H1 (cell line): Measurements from ENCODE around the gene MYLK. TPM values are rescaled to one million over a fixed set of nuclear protein-coding genes. Genes with fewer than 3 reads are reported as not detected.

ENCODE experiments used
- ASH2L ChIP-seq: fragments of 200-600, 300-600 bp; sonication (generic); IDR thresholded peaks from one replicate; pipeline ENCODE4 v1.7.1; 2017; ENCODE audit warnings: low read length
- CBX5 ChIP-seq: fragments of 300-800, 300-1000 bp; sonication (generic); IDR thresholded peaks from 2 replicates; pipeline ENCODE4 v1.7.1; 2016; ENCODE audit warnings: antibody characterized with exemption, low read length, low read depth
- CHD2 ChIP-seq: IDR thresholded peaks from 2 replicates; pipeline ENCODE4 v1.6.1; 2012; ENCODE audit warnings: low read length, improper control_type of control experiment
- E2F6 ChIP-seq: IDR thresholded peaks from 2 replicates; pipeline ENCODE4 v1.6.1; 2012; ENCODE audit warnings: inconsistent platforms
- EGR1 ChIP-seq: IDR thresholded peaks from 2 replicates; pipeline ENCODE4 v1.6.1; 2011; ENCODE audit warnings: low read depth, low read length, borderline replicate concordance
- FOSL1 ChIP-seq: IDR thresholded peaks from 2 replicates; pipeline ENCODE4 v1.6.1; 2011; ENCODE audit warnings: mild to moderate bottlenecking, low read depth, low read length, moderate library complexity; ENCODE audit not compliant: insufficient read depth
- HDAC2 ChIP-seq, 2 experiments: fragments of 300-600 bp in 1 of 2; sonication (generic) in 1 of 2; IDR thresholded peaks; 2 replicates each; pipeline ENCODE4 v1.6.1; 2011 to 2012; ENCODE audit warnings: low read depth in 2 of 2, low read length in 2 of 2, mild to moderate bottlenecking in 2 of 2, moderate library complexity in 2 of 2, borderline replicate concordance in 1 of 2, inconsistent platforms in 1 of 2
- JUN ChIP-seq: IDR thresholded peaks from 2 replicates; pipeline ENCODE4 v1.6.1; 2011; ENCODE audit warnings: low read depth, mild to moderate bottlenecking, improper control_type of control experiment, low read length
- JUND ChIP-seq: IDR thresholded peaks from 2 replicates; pipeline ENCODE4 v1.6.1; 2011; ENCODE audit warnings: mild to moderate bottlenecking, improper control_type of control experiment, low read length
- KDM4A ChIP-seq: IDR thresholded peaks from one replicate; pipeline ENCODE4 v1.7.1; 2012; ENCODE audit warnings: low read depth, mild to moderate bottlenecking, moderate library complexity, low read length, inconsistent platforms; ENCODE audit not compliant: severe bottlenecking
- KDM5A ChIP-seq: fragments of 200-600 bp; IDR thresholded peaks from 2 replicates; pipeline ENCODE4 v1.7.1; 2012; ENCODE audit warnings: mild to moderate bottlenecking, low read length, inconsistent platforms, mixed read lengths
- NANOG ChIP-seq: IDR thresholded peaks from 2 replicates; pipeline ENCODE4 v1.6.1; 2011; ENCODE audit warnings: low read length, low read depth, mild to moderate bottlenecking, inconsistent platforms; ENCODE audit not compliant: insufficient read depth, poor library complexity, severe bottlenecking
- NRF1 ChIP-seq: IDR thresholded peaks from 2 replicates; pipeline ENCODE4 v1.6.1; 2011; ENCODE audit warnings: mild to moderate bottlenecking, low read depth, low read length, improper control_type of control experiment
- PHF8 ChIP-seq: fragments of 200-600 bp; sonication (generic); conservative IDR thresholded peaks from 2 replicates; pipeline ENCODE4 v1.7.1; 2012; ENCODE audit warnings: low read depth, mild to moderate bottlenecking, inconsistent platforms, low read length, moderate library complexity
- RAD21 ChIP-seq, 2 experiments: IDR thresholded peaks in 1 of 2; conservative IDR thresholded peaks in 1 of 2; 2 replicates each; pipeline ENCODE4 v1.6.1; 2011; ENCODE audit warnings: low read depth in 2 of 2, low read length in 2 of 2, improper control_type of control experiment in 1 of 2, inconsistent platforms in 1 of 2, mild to moderate bottlenecking in 1 of 2, moderate library complexity in 1 of 2
- RBBP5 ChIP-seq: IDR thresholded peaks from 2 replicates; pipeline ENCODE4 v1.7.1; 2012; ENCODE audit warnings: low read depth, mild to moderate bottlenecking, inconsistent platforms, low read length, moderate library complexity, borderline replicate concordance
- RFX5 ChIP-seq: IDR thresholded peaks from 2 replicates; pipeline ENCODE4 v1.6.1; 2011; ENCODE audit warnings: low read depth, low read length, improper control_type of control experiment, borderline replicate concordance
- SIN3A ChIP-seq, 2 experiments: IDR thresholded peaks in 1 of 2; conservative IDR thresholded peaks in 1 of 2; 2 replicates each; pipeline ENCODE4 v1.6.1; 2011 to 2012; ENCODE audit warnings: low read length in 2 of 2, improper control_type of control experiment in 1 of 2, low read depth in 1 of 2, mild to moderate bottlenecking in 1 of 2
- SIX5 ChIP-seq: IDR thresholded peaks from 2 replicates; pipeline ENCODE4 v1.6.1; 2011; ENCODE audit warnings: mild to moderate bottlenecking, low read depth, low read length
- TAF1 ChIP-seq: IDR thresholded peaks from 2 replicates; pipeline ENCODE4 v1.6.1; 2011; ENCODE audit warnings: mild to moderate bottlenecking, low read depth, low read length
- TBP ChIP-seq: IDR thresholded peaks from 2 replicates; pipeline ENCODE4 v1.6.1; 2011; ENCODE audit warnings: low read depth, low read length, improper control_type of control experiment
- TEAD4 ChIP-seq: IDR thresholded peaks from 2 replicates; pipeline ENCODE4 v1.6.1; 2012; ENCODE audit warnings: low read depth, low read length, inconsistent platforms, mixed read lengths
- YY1 ChIP-seq: IDR thresholded peaks from 2 replicates; pipeline ENCODE4 v1.6.1; 2011; ENCODE audit warnings: low read depth, mild to moderate bottlenecking, low read length
- polyA plus RNA-seq, 7 experiments: library from polyadenylated mRNA; depleted of rRNA in 3 of 7; stranded (reverse) in 5 of 7; unstranded in 2 of 7; fragments of >200 nt in 5 of 7; fragments of 200-250 nt in 2 of 7; gene quantifications; 1 replicate in 5 of 7; 2 replicates in 1 of 7; 4 replicates in 1 of 7; pipeline versions ENCODE4 v1.2.1 to v1.2.3, GENCODE V29; 2011 to 2013; ENCODE audit warnings: missing spikeins in 2 of 7, mixed read lengths in 2 of 7
- total RNA-seq: library from RNA; stranded (reverse); fragmentation: NEBNext Ultra II Directional; extraction: Animal tissue kit (Norgen Biotek cat#: 25700); gene quantifications from 2 replicates; pipeline ENCODE4 v1.2.1, GENCODE V29; 2021

Gene MYLK
- total and polyA plus RNA-seq, 2 of the 8 experiments (the other 6 are each of a cell fraction or from before 2014, with no cell fraction given) = 11.6 to 21.3 TPM

- TF ChIP-seq SIN3A (conservative IDR thresholded peaks at IDR 0.05 in 1 of 2, IDR thresholded peaks at IDR 0.05 in 1 of 2; ENCODE audit: low read depth in 1 of 2, low read length in 2 of 2) (0 out of 4 replicates have a peak, but pooled peaks of 1 of the 2 experiments have one; percentile 72), YY1 (no peak), CHD2 (no peak), HDAC2 (IDR thresholded peaks at IDR 0.05; ENCODE audit: borderline replicate concordance in 1 of 2, low read depth in 2 of 2, low read length in 2 of 2) (0 out of 4 replicates have a peak, but pooled peaks of 1 of the 2 experiments have one; percentile 41), CBX5 (no peak), TBP (no peak), EGR1 (no peak), JUND (no peak), ASH2L (peak; percentile 88), NANOG (no peak), TAF1 (no peak), PHF8 (peak; percentile 81), FOSL1 (no peak), TEAD4 (no peak), RAD21 (IDR thresholded peaks at IDR 0.05 in 1 of 2, conservative IDR thresholded peaks at IDR 0.05 in 1 of 2; ENCODE audit: low read depth in 2 of 2, low read length in 2 of 2) (peak in 1 of 2 experiments; percentile 18; a peak in 1 of 4 replicates), NRF1 (no peak), E2F6 (no peak), KDM5A (no peak), JUN (no peak), RBBP5 (peak; percentile 65; the same call in 1 of the 2 replicates), RFX5 (no peak), KDM4A (peak; percentile 83), SIX5 (no peak)
Observed at GRCh38 chr3:123584284-123584987, 299.7 kb downstream of the MYLK start (continued).
